RWPE2 (cell line): ENCODE measurements around the gene ACOX3.

Experiments used
- ATAC-seq: fragments of 200-7000 bp; cut with Tn5 transposase; 3 replicates; pipeline ENCODE4 v1.9.1; 2021; ENCODE audit warnings: low read depth
- DNase-seq: peaks from one replicate; pipeline ENCODE4 v3.0.0-alpha.2; 2020; ENCODE audit warnings: low spot score
- H3K27ac ChIP-seq: fragments of 450-650 bp; 2 replicates; pipeline ENCODE4 v1.5.1; 2017; ENCODE audit warnings: mild to moderate bottlenecking; ENCODE audit not compliant: poor library complexity, severe bottlenecking
- H3K27me3 ChIP-seq: fragments of 250-450 bp; sonication (Bioruptor Pico); 2 replicates; pipeline ENCODE4 v1.5.1; 2021; ENCODE audit warnings: mild to moderate bottlenecking, moderate library complexity; ENCODE audit not compliant: insufficient read depth, poor library complexity, severe bottlenecking
- H3K36me3 ChIP-seq: fragments of 250-450 bp; sonication (Bioruptor Pico); 2 replicates; pipeline ENCODE4 v1.5.1; 2020; ENCODE audit warnings: low read depth, mild to moderate bottlenecking, moderate library complexity
- H3K4me1 ChIP-seq: fragments of 250-450 bp; sonication (Bioruptor Pico); 2 replicates; pipeline ENCODE4 v1.5.1; 2021; ENCODE audit warnings: mild to moderate bottlenecking, moderate library complexity; ENCODE audit not compliant: insufficient read depth, poor library complexity, severe bottlenecking
- H3K4me3 ChIP-seq: fragments of 250-450 bp; sonication (Bioruptor Pico); 2 replicates; pipeline ENCODE4 v1.5.1; 2021; ENCODE audit warnings: mild to moderate bottlenecking, moderate library complexity; ENCODE audit not compliant: severe bottlenecking
- H3K9me3 ChIP-seq: fragments of 250-450 bp; sonication (Bioruptor Pico); 2 replicates; pipeline ENCODE4 v1.5.1; 2021; ENCODE audit warnings: mild to moderate bottlenecking, moderate library complexity; ENCODE audit not compliant: severe bottlenecking
- TF ChIP-seq, protein P1 (sequence below): fragments of 450-650 bp; IDR thresholded peaks from one replicate; pipeline ENCODE4 v1.5.1; 2017; ENCODE audit warnings: mild to moderate bottlenecking, moderate library complexity; ENCODE audit not compliant: poor library complexity, severe bottlenecking

ACOX3 gene

DNA sequence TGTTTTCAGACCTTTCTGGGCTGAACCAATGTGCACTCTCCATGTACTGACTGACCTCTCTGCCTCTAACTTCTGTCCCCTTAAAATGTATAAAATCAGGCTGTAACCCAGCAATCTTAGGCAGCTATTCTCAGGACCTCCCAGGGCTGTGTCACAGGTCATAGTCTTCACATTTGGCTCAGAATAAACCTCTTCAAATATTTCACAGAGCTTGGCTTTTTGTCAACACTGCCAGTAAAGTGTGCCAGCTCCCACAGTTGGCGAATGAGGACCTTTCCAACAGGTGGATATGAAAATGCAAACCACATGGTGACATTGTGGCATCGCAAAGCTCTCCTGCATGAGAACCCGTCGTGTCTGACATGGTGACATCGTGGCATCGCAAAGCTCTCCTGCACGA, 76.4 kb downstream of the ACOX3 start:
- peaks cover 5% of the 10 kb centered on the region for H3K4me1 ChIP-seq
- H3K9me3 ChIP-seq, result peaks cover 5% of the 10 kb centered on the region
- TF ChIP-seq, protein P1, sequence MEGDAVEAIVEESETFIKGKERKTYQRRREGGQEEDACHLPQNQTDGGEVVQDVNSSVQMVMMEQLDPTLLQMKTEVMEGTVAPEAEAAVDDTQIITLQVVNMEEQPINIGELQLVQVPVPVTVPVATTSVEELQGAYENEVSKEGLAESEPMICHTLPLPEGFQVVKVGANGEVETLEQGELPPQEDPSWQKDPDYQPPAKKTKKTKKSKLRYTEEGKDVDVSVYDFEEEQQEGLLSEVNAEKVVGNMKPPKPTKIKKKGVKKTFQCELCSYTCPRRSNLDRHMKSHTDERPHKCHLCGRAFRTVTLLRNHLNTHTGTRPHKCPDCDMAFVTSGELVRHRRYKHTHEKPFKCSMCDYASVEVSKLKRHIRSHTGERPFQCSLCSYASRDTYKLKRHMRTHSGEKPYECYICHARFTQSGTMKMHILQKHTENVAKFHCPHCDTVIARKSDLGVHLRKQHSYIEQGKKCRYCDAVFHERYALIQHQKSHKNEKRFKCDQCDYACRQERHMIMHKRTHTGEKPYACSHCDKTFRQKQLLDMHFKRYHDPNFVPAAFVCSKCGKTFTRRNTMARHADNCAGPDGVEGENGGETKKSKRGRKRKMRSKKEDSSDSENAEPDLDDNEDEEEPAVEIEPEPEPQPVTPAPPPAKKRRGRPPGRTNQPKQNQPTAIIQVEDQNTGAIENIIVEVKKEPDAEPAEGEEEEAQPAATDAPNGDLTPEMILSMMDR, result no peak
- H3K27me3 ChIP-seq, result no peaks in the 10 kb centered on the region
- H3K4me3 ChIP-seq, result no peak overlapping the region
- DNase-seq (no peak), ATAC-seq (no peak)
- H3K36me3 ChIP-seq, result no peaks in the 10 kb centered on the region
- no peak overlapping the region for H3K27ac ChIP-seq

DNA sequence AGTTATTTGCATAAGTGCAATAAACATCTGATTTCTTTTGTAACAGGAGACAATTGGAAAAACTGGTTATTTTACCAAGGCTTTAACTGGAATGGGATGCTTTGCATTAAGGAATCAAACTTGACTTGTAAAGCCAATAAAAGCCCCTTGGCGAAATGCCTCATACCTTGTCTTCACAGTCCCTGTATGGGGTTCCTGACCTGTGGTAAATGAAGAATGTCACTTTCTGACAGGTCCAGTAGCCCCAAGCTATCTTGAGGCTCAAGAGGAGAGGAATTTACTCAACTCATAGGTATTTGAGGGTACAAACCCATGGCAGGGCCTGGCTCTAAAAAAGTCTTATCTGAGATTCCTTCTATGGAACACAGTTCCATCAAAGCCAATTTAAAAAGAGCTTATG, 78.0 kb downstream of the ACOX3 start:
- Histone ChIP-seq H3K27ac (no peak overlapping the region), H3K27me3 (no peaks in the 10 kb centered on the region), H3K9me3 (peaks cover 5% of the 10 kb centered on the region), H3K36me3 (no peaks in the 10 kb centered on the region), H3K4me3 (no peak overlapping the region), H3K4me1 (peaks cover 10% of the 10 kb centered on the region)
- ATAC-seq (no peak), DNase-seq (no peak)
- TF ChIP-seq, protein P1, result no peak

DNA sequence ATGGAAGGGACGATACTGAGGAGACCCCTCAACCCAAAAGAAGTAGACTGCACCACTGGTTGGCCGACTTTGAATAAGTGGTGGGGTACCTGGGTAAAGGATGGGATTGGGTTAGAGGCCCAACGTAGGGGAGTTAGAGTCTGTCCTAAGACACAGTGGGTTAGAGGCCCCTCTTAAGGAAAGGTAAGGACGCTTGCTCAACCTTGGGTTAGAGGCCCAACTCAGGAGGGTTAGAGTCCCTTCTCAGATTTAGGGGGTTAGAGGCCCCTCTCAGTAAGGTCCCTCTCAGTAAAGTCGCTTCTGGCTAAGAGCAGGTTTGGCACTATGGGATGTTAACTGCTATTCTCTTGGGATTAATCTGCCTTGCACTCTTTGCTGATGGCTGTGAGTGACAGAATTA, 81.3 kb downstream of the ACOX3 start:
- DNase-seq (no peak), ATAC-seq (no peak)
- Histone ChIP-seq H3K27me3 (no peaks in the 10 kb centered on the region), H3K36me3 (no peaks in the 10 kb centered on the region), H3K4me1 (peaks cover 15% of the 10 kb centered on the region), H3K9me3 (peaks cover 5% of the 10 kb centered on the region), H3K4me3 (no peak overlapping the region), H3K27ac (no peak overlapping the region)
- TF ChIP-seq, protein P1, result no peak

DNA sequence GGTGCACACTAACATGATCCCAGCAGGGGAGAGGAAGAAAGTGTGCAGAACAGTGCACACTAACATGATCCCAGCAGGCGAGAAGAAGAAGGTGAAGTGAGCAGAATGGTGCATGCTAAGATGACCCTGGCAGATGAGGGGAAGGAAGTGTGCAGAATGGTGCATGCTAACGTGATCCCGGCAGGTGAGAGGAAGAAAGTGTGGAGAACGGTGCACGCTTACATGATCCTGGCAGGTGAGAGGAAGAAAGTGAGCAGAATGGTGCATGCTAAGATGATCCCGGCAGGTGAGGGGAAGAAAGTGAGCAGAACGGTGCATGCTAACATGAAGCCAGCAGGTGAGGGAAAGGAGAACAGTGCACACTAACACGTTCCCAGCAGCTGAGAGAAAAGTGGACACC, 83.7 kb downstream of the ACOX3 start:
- no peak for DNase-seq

DNA sequence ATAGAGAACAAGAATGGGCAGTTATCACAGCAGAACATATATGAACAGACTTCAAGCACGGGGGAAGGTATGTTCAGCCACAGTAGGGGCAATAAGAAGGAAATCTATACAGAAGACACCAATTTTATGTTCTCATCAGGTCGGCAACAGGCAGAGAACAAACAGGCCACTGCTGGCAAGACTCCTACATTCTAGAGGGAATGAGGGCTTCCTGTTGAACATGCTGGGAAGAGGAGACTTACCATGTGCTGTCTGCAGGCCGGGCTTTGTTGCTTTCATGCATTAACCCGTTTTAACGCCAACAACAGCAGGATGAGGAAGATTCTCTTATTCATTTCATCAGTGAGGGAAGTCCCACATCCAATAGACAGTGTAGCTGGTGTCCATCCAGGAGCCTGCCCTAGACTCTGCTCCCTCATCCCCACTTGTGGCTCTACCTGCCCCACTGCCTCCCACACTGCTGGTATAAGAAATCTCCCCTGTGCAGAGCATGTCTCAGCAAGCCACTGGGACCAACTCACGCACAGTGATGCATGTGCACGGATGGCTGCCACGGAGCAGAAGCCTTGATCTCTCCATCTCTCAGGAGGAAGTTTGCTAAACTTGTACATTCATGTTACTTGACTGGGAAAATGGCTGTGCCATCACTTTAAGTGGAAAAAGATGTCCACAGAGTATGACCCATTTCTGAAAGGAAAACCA, 84.5 kb downstream of the ACOX3 start:
- DNase-seq (no peak), ATAC-seq (peak; percentile 26; the same call in 1 of the 3 replicates)
- H3K27ac ChIP-seq, result no peak overlapping the region
- no peak overlapping the region for H3K4me3 ChIP-seq
- peaks cover 10% of the 10 kb centered on the region for H3K4me1 ChIP-seq
- no peaks in the 10 kb centered on the region for H3K9me3 ChIP-seq
- no peaks in the 10 kb centered on the region for H3K27me3 ChIP-seq
- TF ChIP-seq, protein P1, result no peak
- no peaks in the 10 kb centered on the region for H3K36me3 ChIP-seq

More for the DNA sequence above, 83.7 kb downstream of the ACOX3 start:
- H3K27ac ChIP-seq, result no peak overlapping the region
- ATAC-seq, result no peak
- H3K9me3 ChIP-seq, result peaks cover 3% of the 10 kb centered on the region
- H3K4me1 ChIP-seq, result peaks cover 10% of the 10 kb centered on the region
- no peak overlapping the region for H3K4me3 ChIP-seq
- H3K36me3 ChIP-seq, result no peaks in the 10 kb centered on the region
- TF ChIP-seq, protein P1, result no peak
- H3K27me3 ChIP-seq, result no peaks in the 10 kb centered on the region
